ENCODE data around the gene METTL22.

- TF ChIP-seq EZH2 (IDR thresholded peaks at IDR 0.05) (no peak), EZH2phosphoT487 (IDR thresholded peaks at IDR 0.05) (no peak)
- TF ChIP-seq, protein P1, sequence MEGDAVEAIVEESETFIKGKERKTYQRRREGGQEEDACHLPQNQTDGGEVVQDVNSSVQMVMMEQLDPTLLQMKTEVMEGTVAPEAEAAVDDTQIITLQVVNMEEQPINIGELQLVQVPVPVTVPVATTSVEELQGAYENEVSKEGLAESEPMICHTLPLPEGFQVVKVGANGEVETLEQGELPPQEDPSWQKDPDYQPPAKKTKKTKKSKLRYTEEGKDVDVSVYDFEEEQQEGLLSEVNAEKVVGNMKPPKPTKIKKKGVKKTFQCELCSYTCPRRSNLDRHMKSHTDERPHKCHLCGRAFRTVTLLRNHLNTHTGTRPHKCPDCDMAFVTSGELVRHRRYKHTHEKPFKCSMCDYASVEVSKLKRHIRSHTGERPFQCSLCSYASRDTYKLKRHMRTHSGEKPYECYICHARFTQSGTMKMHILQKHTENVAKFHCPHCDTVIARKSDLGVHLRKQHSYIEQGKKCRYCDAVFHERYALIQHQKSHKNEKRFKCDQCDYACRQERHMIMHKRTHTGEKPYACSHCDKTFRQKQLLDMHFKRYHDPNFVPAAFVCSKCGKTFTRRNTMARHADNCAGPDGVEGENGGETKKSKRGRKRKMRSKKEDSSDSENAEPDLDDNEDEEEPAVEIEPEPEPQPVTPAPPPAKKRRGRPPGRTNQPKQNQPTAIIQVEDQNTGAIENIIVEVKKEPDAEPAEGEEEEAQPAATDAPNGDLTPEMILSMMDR (IDR thresholded peaks at IDR 0.05), result no peak
Observed at GRCh38 chr16:8579559-8579958, 41.9 kb upstream of the METTL22 start.
